Esophagus muscularis mucosa (tissue), 4 donors: Measurements from ENCODE around the gene RUFY2. TPM values are rescaled to one million over a fixed set of nuclear protein-coding genes. Genes with fewer than 3 reads are reported as not detected.

ENCODE experiments used
- DNase-seq: peaks from one replicate; pipeline ENCODE4 v3.0.0-alpha.2; 2017; ENCODE audit errors: extremely low spot score
- H3K27ac ChIP-seq, 4 donors: fragments of 200-600 bp; sonication (generic); replicated peaks in 1 of 4; 1 replicate in 3 of 4; 2 replicates in 1 of 4; pipeline ENCODE4 v1.5.1; 2016 to 2019; ENCODE audit warnings: mild to moderate bottlenecking in 1 of 4
- H3K27me3 ChIP-seq, 4 donors: fragments of 200-600 bp; sonication (generic); one replicate each; pipeline versions ENCODE4 v1.5.1 to v1.6.0; 2016 to 2019
- H3K36me3 ChIP-seq, 4 donors: fragments of 200-600 bp; sonication (generic); one replicate each; pipeline ENCODE4 v1.5.1; 2016 to 2019
- H3K4me1 ChIP-seq, 4 donors: fragments of 200-600 bp; sonication (generic); one replicate each; pipeline ENCODE4 v1.5.1; 2016 to 2019
- H3K4me3 ChIP-seq, 4 donors: fragments of 200-600 bp; sonication (generic); 1 replicate in 2 of 4; 2 replicates in 2 of 4; pipeline ENCODE4 v1.5.1; 2016 to 2019; ENCODE audit warnings: mild to moderate bottlenecking in 4 of 4, moderate library complexity in 1 of 4
- H3K9me3 ChIP-seq, 4 donors: fragments of 200-600 bp; sonication (generic); 1 replicate in 3 of 4; 2 replicates in 1 of 4; pipeline ENCODE4 v1.5.1; 2016 to 2019
- EP300 ChIP-seq: sonication (generic); formaldehyde crosslinking; IDR thresholded peaks from one replicate; pipeline ENCODE4 v1.6.1; 2017; ENCODE audit warnings: antibody characterized with exemption
- POLR2A ChIP-seq: fragments of 450-650 bp; IDR thresholded peaks from one replicate; pipeline ENCODE4 v1.6.1; 2017; ENCODE audit warnings: antibody characterized with exemption, moderate library complexity, mild to moderate bottlenecking, low read depth
- POLR2AphosphoS5 ChIP-seq, 2 donors: sonication (generic); formaldehyde crosslinking; IDR thresholded peaks; one replicate each; pipeline ENCODE4 v1.6.1; 2017; ENCODE audit warnings: antibody characterized with exemption in 2 of 2
- WGBS: methylation state at CpG from one replicate; pipeline ENCODE4 v1.1.5; 2018; 5-methylcytosine and 5-hydroxymethylcytosine counted together
- intact Hi-C: fragments of 100-400 bp; cut with DNase I; formaldehyde crosslinking; loops from one replicate; pipeline ENCODE4 v1.15.1; 2023
- total RNA-seq, 4 donors: library from RNA; depleted of rRNA; stranded (reverse); fragments of >200 nt; gene quantifications; one replicate each; pipeline versions ENCODE4 v1.1.0 to v1.2.1, GENCODE V29; 2016
- TF ChIP-seq, protein P1 (sequence below), 3 experiments: fragments of 200-600 bp in 2 of 3; fragments of 450-650 bp in 1 of 3; sonication (generic) in 2 of 3; IDR thresholded peaks; one replicate each; pipeline ENCODE4 v1.5.1; 2017 to 2019; ENCODE audit warnings: antibody characterized with exemption in 3 of 3, mild to moderate bottlenecking in 2 of 3, moderate library complexity in 1 of 3

The RUFY2 gene
- total RNA-seq, 4 donors from 2014 or later, result 14.8 to 26.2 (median 17.8) TPM

DNA sequence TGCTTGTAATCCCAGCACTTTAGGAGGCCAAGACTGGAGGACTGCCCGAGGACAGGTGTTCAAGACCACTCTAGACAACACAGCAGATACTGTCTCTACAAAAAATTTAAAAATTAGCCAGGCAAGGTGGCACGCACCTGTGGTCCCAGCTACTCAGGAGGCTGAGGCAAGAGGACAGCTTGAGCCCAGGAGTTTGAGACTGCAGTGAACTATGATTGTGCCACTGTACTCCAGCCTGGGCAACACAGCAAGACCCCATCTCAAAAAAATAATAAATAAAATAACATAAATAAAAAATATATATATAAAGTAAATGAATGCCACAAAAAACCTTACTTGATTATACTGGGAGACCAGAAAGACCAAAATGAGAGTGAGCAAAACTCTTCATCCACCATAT lies 53.5 kb downstream of the RUFY2 start:
- no peak for DNase-seq
- H3K4me3 ChIP-seq, result no peak overlapping the region
- 98% methylated on average over 2 of the region's 2 CpGs for WGBS
- no peak overlapping the region for H3K27ac ChIP-seq
- intact Hi-C loops, result no loop called here
- H3K4me1 ChIP-seq, result peaks cover 0 to 2% (median 0%) of the 10 kb centered on the region in 4 donors
- TF ChIP-seq POLR2AphosphoS5 (IDR thresholded peaks at IDR 0.05) (no peak), EP300 (no peak), POLR2A (no peak)
- TF ChIP-seq, protein P1, sequence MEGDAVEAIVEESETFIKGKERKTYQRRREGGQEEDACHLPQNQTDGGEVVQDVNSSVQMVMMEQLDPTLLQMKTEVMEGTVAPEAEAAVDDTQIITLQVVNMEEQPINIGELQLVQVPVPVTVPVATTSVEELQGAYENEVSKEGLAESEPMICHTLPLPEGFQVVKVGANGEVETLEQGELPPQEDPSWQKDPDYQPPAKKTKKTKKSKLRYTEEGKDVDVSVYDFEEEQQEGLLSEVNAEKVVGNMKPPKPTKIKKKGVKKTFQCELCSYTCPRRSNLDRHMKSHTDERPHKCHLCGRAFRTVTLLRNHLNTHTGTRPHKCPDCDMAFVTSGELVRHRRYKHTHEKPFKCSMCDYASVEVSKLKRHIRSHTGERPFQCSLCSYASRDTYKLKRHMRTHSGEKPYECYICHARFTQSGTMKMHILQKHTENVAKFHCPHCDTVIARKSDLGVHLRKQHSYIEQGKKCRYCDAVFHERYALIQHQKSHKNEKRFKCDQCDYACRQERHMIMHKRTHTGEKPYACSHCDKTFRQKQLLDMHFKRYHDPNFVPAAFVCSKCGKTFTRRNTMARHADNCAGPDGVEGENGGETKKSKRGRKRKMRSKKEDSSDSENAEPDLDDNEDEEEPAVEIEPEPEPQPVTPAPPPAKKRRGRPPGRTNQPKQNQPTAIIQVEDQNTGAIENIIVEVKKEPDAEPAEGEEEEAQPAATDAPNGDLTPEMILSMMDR (IDR thresholded peaks at IDR 0.05), result no peak
- H3K36me3 ChIP-seq, result peaks cover 35 to 92% (median 67%) of the 10 kb centered on the region in 4 donors
- no peaks in the 10 kb centered on the region for H3K27me3 ChIP-seq
- H3K9me3 ChIP-seq, result no peaks in the 10 kb centered on the region

DNA sequence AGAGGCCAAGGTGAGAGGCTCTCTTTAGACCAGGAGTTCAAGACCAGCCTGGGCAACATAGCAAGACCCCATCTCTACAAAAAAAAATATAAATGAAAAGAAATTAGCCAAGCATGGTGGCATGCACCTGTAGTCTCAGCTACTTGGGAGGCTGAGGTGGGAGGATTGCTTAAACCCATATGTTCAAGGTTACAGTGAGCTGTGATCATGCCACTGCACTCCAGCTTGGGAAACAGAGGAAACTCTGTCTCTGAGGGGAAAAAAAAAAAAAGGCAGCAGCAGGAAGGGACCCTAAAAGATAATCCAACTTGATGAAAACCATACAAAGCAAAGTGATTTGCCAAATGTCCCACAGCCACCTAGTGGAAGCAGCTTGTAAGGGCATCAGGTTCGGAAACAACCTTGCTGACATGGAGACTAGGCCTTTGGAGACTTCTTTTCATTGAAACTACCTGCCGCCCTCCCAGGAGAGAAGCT lies 58.8 kb downstream of the RUFY2 start:
- intact Hi-C loops, result no loop called here
- no peak for DNase-seq

DNA sequence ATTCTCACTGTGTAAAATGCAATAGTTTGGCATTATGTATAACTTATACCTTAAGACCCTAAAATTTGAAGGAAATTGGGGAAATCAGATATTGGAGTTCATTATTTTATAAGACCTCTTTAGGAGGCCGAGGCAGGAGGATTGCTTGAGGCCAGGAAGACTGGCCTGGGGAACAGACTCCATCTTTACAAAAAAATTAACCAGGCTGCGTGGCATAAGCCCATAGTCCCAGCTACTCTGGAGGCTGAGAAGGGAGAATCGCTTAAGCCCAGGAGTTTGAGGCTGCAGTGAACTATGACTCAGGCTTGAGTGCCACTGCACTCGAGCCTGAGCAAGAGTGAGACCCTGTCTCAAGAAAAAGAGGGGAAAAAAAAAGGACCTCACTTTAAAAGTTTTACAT lies 60.3 kb downstream of the RUFY2 start:
- TF ChIP-seq EP300 (no peak), POLR2A (no peak), POLR2AphosphoS5 (IDR thresholded peaks at IDR 0.05) (no peak)
- TF ChIP-seq, protein P1 (IDR thresholded peaks at IDR 0.05), result no peak
- Histone ChIP-seq H3K9me3 (no peaks in the 10 kb centered on the region), H3K27ac (no peak overlapping the region), H3K36me3 (peaks cover 38 to 80% (median 67%) of the 10 kb centered on the region in 4 donors), H3K4me3 (no peak overlapping the region), H3K4me1 (peaks cover 0 to 5% (median 0%) of the 10 kb centered on the region in 4 donors), H3K27me3 (no peaks in the 10 kb centered on the region)
- WGBS, result 74% methylated on average over 4 of the region's 4 CpGs
- no peak for DNase-seq
- intact Hi-C loops, result no loop called here

More for the DNA sequence above, 58.8 kb downstream of the RUFY2 start:
- Histone ChIP-seq H3K27ac (peak overlapping the region in 3 of 4 donors; percentile 11 to 44 (median 11)), H3K9me3 (no peaks in the 10 kb centered on the region), H3K27me3 (no peaks in the 10 kb centered on the region), H3K4me3 (no peak overlapping the region), H3K4me1 (peaks cover 0 to 5% (median 0%) of the 10 kb centered on the region in 4 donors), H3K36me3 (peaks cover 48 to 80% (median 69%) of the 10 kb centered on the region in 4 donors)
- 59% methylated on average over 2 of the region's 2 CpGs for WGBS
- TF ChIP-seq POLR2A (no peak), EP300 (no peak), POLR2AphosphoS5 (IDR thresholded peaks at IDR 0.05) (peak in 1 of 2 donors; percentile 10)
- TF ChIP-seq, protein P1 (IDR thresholded peaks at IDR 0.05), result peak; percentile 42 to 72 (median 45)

DNA sequence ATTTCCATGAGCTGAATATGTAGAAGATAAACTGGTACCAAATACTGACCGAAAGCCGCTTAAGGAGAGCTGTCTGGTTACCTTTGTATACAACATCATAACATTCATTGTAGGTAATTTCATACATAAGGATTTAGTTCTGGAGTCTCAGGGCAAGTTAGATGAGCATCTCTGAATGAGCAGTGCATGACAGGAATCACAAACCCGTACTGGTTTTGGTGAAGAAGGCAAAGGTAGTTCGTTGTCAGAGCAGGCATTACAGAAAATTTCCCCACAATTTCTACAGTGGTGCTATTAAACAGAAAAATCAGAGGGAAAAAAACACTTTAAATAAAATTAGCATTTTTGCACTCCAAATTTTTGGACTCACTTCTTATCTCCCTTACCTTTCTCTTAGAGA lies 61.5 kb downstream of the RUFY2 start:
- H3K36me3 ChIP-seq, result peaks cover 46 to 80% (median 68%) of the 10 kb centered on the region in 4 donors
- no peaks in the 10 kb centered on the region for H3K9me3 ChIP-seq
- no peaks in the 10 kb centered on the region for H3K27me3 ChIP-seq
- TF ChIP-seq, protein P1 (IDR thresholded peaks at IDR 0.05), result no peak
- TF ChIP-seq POLR2AphosphoS5 (IDR thresholded peaks at IDR 0.05) (no peak), POLR2A (no peak), EP300 (no peak)
- DNase-seq, result no peak
- H3K4me3 ChIP-seq, result no peak overlapping the region
- WGBS, result 90% methylated on average over 4 of the region's 4 CpGs
- intact Hi-C loops, result no loop called here
- peaks cover 0 to 5% (median 0%) of the 10 kb centered on the region in 4 donors for H3K4me1 ChIP-seq
- no peak overlapping the region for H3K27ac ChIP-seq
